Measurements from ENCODE around the gene ATP8A2. TPM values are rescaled to one million over a fixed set of nuclear protein-coding genes. Genes with fewer than 3 reads are reported as not detected.
A peak's percentile ranks its signal among the peaks of the same experiment; 100 is the strongest.

ATP8A2 gene
- total RNA-seq, 2 experiments from 2014 or later = 0.92 to 0.94 TPM

- no peak overlapping the region for H3K27ac Mint-ChIP-seq
- ATAC-seq = no peak
- peaks cover 2% of the 10 kb centered on the region for H3K27me3 Mint-ChIP-seq
- intact Hi-C loops (cut with micrococcal nuclease) = no loop called here
- H3K4me1 Mint-ChIP-seq (ENCODE audit: low read depth) = peaks cover 22% of the 10 kb centered on the region
- no peak for DNase-seq
- TF ChIP-seq CTCF (IDR thresholded peaks at IDR 0.05) = no peak
- ChIA-PET CTCF (no interaction called here), POLR2A (interaction anchor here (0.7 to 0.9 kb wide), 2 partner anchors 29 to 31 kb away, joined by 3 to 5 read pairs; no protein-coding TSS in a partner anchor)
- no peaks in the 10 kb centered on the region for H3K9me3 Mint-ChIP-seq
- H3K36me3 Mint-ChIP-seq (ENCODE audit: low read depth) = no peaks in the 10 kb centered on the region
- no peak overlapping the region for H3K4me3 Mint-ChIP-seq
Measured at GRCh38 chr13:25846222-25846984, 474.6 kb downstream of the ATP8A2 start.

DNA sequence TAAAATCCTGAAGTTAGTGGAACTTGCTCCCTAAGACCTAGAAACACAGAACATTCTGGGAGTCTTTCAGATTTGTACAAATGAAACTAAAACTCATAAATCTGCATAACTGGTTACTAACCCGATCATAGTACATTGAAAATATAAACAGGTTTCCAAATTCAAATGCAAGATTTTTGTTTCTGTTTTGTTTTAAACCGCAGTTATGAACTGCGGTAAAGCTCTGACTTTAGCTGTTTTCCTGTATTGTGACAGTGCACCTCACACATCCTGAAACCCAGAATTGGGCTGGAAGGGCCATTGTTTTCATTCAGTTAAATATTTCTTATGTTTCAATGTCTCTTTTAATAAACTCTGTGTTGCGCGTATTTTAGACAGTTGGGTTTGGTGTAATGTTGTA is 475.4 kb downstream of the ATP8A2 start:
- H3K4me1 Mint-ChIP-seq (ENCODE audit: low read depth) = peaks cover 22% of the 10 kb centered on the region
- H3K27ac Mint-ChIP-seq = no peak overlapping the region
- peaks cover under 1% of the 10 kb centered on the region for H3K27me3 Mint-ChIP-seq
- peak; percentile 82 for ATAC-seq
- ChIA-PET CTCF (no interaction called here), POLR2A (interaction anchor here (0.9 kb wide), 1 partner anchor 30 kb away, joined by 5 read pairs; no protein-coding TSS in a partner anchor)
- H3K9me3 Mint-ChIP-seq = no peaks in the 10 kb centered on the region
- intact Hi-C loops (cut with micrococcal nuclease) = no loop called here
- DNase-seq = no peak
- no peak overlapping the region for H3K4me3 Mint-ChIP-seq
- H3K36me3 Mint-ChIP-seq (ENCODE audit: low read depth) = no peaks in the 10 kb centered on the region
- no peak for TF ChIP-seq CTCF (IDR thresholded peaks at IDR 0.05)

GRCh38 chr13:25847635-25848626 is 476.2 kb downstream of the ATP8A2 start:
- no peak overlapping the region for H3K4me3 Mint-ChIP-seq
- intact Hi-C loops (cut with micrococcal nuclease) = no loop called here
- H3K9me3 Mint-ChIP-seq = no peaks in the 10 kb centered on the region
- no peak for ATAC-seq
- H3K27ac Mint-ChIP-seq = no peak overlapping the region
- ChIA-PET POLR2A (interaction anchor here (0.7 to 0.9 kb wide), 2 partner anchors 31 to 54 kb away, joined by 3 to 5 read pairs; no protein-coding TSS in a partner anchor), CTCF (no interaction called here)
- H3K27me3 Mint-ChIP-seq = no peaks in the 10 kb centered on the region
- no peaks in the 10 kb centered on the region for H3K36me3 Mint-ChIP-seq (ENCODE audit: low read depth)
- no peak for DNase-seq
- peaks cover 22% of the 10 kb centered on the region for H3K4me1 Mint-ChIP-seq (ENCODE audit: low read depth)
- no peak for TF ChIP-seq CTCF (IDR thresholded peaks at IDR 0.05)

- no peaks in the 10 kb centered on the region for H3K27me3 Mint-ChIP-seq
- TF ChIP-seq CTCF (IDR thresholded peaks at IDR 0.05) = no peak
- no peaks in the 10 kb centered on the region for H3K9me3 Mint-ChIP-seq
- POLR2A ChIA-PET = interaction anchor here (0.7 kb wide), 1 partner anchor 53 kb away, joined by 3 read pairs; no protein-coding TSS in a partner anchor
- ATAC-seq (no peak), DNase-seq (no peak)
- intact Hi-C loops (cut with micrococcal nuclease) = no loop called here
- H3K27ac Mint-ChIP-seq = no peak overlapping the region
- CTCF ChIA-PET = interaction anchor here (1.0 to 1.1 kb wide), 2 partner anchors 20 to 222 kb away, joined by 3 read pairs; no protein-coding TSS in a partner anchor
- peaks cover 22% of the 10 kb centered on the region for H3K4me1 Mint-ChIP-seq (ENCODE audit: low read depth)
- no peaks in the 10 kb centered on the region for H3K36me3 Mint-ChIP-seq (ENCODE audit: low read depth)
- H3K4me3 Mint-ChIP-seq = no peak overlapping the region
Measured at GRCh38 chr13:25848812-25849745, 477.3 kb downstream of the ATP8A2 start.
